Inferior parietal cortex (tissue), 1 donor: ENCODE data around the gene GNG5.
A peak's percentile ranks its signal among the peaks of the same experiment; 100 is the strongest.
"Not testable (repeated sequence)": the region's sequence is repeated elsewhere in the genome, so short reads cannot be mapped to it uniquely, and the experiment has no call there.

Experiments used
- DNase-seq: peaks from one replicate; pipeline ENCODE4 v3.0.0-alpha.2; 2016; ENCODE audit errors: extremely low spot score

Gene GNG5

GRCh38 chr1:84506002-84506728, at the start of gene GNG5, which contains the start of gene SPATA1:
TSS of gene GNG5 (minus strand) at chr1:84506581. CDS start at chr1:84506091, 490 bp downstream.
TSS of gene SPATA1 (plus strand) at chr1:84506386. CDS start at chr1:84516360, 9,974 bp downstream.
- DNase-seq = peak; percentile 93

- no peak for DNase-seq
Observed at GRCh38 chr1:84550826-84551225, 44.4 kb upstream of the GNG5 start.

GRCh38 chr1:84541679-84542078, 35.3 kb upstream of the GNG5 start:
- DNase-seq = no peak

- no peak for DNase-seq
Observed at GRCh38 chr1:84540759-84541158, 34.4 kb upstream of the GNG5 start.

- DNase-seq = no peak
Observed at GRCh38 chr1:84539972-84540371, 33.6 kb upstream of the GNG5 start.

- DNase-seq = no peak
Observed at GRCh38 chr1:84538599-84538998, 32.2 kb upstream of the GNG5 start.

- DNase-seq = no peak
Observed at GRCh38 chr1:84525779-84526178, 19.4 kb upstream of the GNG5 start.

GRCh38 chr1:84524590-84524989, 18.2 kb upstream of the GNG5 start:
- no peak for DNase-seq

GRCh38 chr1:84510668-84511067, 4.3 kb upstream of the GNG5 start:
- DNase-seq = no peak

GRCh38 chr1:84510165-84510564, 3.8 kb upstream of the GNG5 start:
- DNase-seq = no peak

- DNase-seq = no peak
Observed at GRCh38 chr1:84509029-84509428, 2.6 kb upstream of the GNG5 start.

GRCh38 chr1:84508510-84508909, 2.1 kb upstream of the GNG5 start:
- DNase-seq = no peak

- not testable (repeated sequence) for DNase-seq
Observed at GRCh38 chr1:84507887-84508286, 1.5 kb upstream of the GNG5 start.

GRCh38 chr1:84506729-84507453, 510 bp upstream of the GNG5 start:
- DNase-seq = no peak

- peak; percentile 45 for DNase-seq
Observed at GRCh38 chr1:84505493-84506001, 834 bp downstream of the GNG5 start.

- no peak for DNase-seq
Observed at GRCh38 chr1:84504580-84505492, 1.5 kb downstream of the GNG5 start.

GRCh38 chr1:84502927-84503326, 3.5 kb downstream of the GNG5 start:
- DNase-seq = no peak

GRCh38 chr1:84497631-84498275, 8.6 kb downstream of the GNG5 start:
- DNase-seq = no peak

GRCh38 chr1:84496498-84496897, 9.9 kb downstream of the GNG5 start:
- DNase-seq = no peak

GRCh38 chr1:84493747-84494146, 12.6 kb downstream of the GNG5 start:
- DNase-seq = no peak

GRCh38 chr1:84492726-84493125, 13.7 kb downstream of the GNG5 start:
- DNase-seq = no peak
